GM19467 (cell line): ENCODE data around the gene UPB1.

Source experiments
- ATAC-seq: cut with Tn5 transposase; IDR thresholded peaks from one replicate; pipeline ENCODE4 v1.9.1; 2021; ENCODE audit warnings: mild to moderate bottlenecking, moderate library complexity; ENCODE audit not compliant: unreplicated experiment

Gene UPB1

DNA sequence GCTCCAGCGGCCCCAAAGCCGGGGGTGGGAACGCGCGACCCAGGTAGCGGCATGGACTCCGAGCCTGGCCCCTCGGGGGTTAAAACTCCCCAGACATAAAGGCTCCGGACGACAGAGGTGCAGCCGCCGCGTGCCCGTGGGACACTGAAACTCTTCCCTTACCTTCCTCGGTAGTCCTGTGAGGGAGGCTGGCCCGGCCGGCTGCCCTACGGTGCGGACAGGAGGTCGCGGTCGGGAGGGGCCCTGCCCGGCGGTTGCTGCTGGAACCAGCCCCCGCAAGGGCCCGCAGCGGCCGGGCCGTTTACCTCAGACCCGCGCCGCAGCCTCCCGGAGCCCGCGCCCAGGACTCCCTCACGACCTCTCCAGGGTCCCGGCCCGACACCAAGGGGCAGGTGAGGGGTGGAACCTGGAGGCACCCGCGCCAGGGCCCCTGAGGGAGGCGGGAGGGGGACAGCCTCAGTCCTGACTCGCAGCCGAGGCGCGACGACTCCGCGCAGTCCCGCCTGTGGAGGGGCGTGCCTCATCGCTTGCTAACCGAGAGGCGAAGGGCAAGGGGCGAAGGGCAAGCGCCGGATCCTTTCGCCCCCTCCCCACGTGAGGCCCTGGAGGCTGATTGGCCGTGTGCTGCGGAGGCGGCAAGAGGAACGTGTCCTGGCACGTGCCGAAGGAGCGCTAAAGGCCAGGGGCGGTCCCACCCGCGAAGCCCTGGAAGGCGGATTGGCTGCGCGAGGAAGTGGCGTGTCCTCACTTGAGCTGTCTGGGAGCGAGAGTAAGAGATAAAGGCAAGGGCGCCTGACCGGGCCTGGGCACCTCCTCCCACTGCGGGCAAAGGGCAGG is at the start of gene UPB1:
Gene UPB1 (plus strand): TSS at position 805 of the 837 bp plus-strand sequence. CDS start 72 bp downstream, outside the sequence.
- no peak for ATAC-seq

DNA sequence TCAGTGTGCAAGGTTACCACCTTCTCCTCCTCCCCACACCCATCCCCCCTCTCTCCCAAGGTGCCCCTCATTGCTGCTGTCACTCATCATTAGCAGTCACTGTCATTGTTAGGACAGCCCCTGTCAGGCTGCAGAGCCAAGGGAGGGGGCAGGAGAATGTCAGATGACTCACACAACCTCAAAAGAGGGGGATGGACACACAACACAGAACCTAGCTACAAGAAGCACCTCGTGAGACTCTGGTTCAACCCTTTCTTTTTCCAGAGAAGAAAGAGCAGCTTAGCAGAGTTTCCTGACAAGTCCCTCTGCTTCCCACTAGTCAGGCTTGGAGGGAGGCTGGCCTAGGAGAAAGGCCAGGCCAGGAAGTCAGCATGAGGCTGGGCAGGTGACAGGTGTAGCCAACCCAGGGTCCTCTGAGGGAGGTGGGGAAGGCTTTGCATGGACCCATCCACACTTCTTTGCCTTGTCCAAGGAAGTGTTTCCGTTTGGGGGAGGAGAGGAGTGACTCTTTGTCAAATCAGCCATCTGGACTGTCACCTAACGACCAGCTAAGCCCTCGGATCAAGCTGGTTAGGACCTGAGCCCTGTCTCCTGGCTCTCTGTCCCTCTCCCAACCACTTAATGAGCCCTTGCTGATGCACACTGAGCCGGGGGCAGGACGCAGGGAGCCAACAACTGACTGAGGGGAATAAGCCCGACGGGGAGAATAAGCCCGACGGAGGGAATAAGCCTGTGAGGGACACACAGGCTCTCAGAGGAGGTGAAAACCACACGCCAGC is 49.5 kb upstream of the UPB1 start:
- ATAC-seq = no peak

GRCh38 chr22:24446260-24446611 is 48.9 kb upstream of the UPB1 start:
- ATAC-seq = no peak

DNA sequence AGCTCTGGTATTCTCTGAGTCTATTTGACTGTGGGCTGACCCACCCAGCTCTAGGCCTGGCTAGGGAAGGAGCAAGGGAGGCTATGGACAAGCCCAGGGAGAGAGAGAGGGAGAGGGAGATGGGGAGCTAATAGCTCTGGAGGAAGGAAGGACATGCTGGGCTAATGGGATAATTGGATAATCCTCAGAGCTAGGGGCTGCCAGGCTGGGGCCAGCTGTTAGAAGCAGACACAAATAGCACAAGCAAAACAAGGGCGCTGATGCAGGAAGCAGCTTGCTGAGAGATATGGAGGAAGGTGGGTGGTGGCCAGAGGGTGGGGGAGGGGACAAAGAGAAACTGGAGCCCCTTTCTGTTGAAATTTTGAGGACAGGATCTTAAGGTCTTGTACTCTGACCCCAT is 44.5 kb upstream of the UPB1 start:
- ATAC-seq = no peak

- no peak for ATAC-seq
Observed at GRCh38 chr22:24451162-24451561, 44.0 kb upstream of the UPB1 start.

- no peak for ATAC-seq
Observed at GRCh38 chr22:24453853-24454252, 41.3 kb upstream of the UPB1 start.

DNA sequence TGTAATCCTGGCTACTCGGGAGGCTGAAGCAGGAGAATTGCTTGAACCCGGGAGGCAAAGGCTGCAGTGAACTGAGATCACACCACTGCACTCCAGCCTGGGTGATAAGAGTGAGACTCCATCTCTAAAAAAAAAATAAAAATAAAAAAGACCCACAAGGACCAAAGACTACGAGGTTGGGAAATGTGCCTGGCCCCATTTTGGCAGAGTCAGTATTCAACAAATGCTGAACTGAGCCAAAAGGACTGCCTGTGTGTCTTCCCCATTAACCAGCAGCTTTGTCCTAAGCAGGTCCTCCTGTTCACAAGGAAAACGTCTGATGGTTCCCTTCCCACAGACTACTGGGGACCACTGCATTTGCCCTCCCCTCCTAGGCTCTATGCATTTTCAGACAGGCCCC is 40.1 kb upstream of the UPB1 start:
- ATAC-seq = no peak

GRCh38 chr22:24455751-24456426 is 39.2 kb upstream of the UPB1 start:
- ATAC-seq = no peak

DNA sequence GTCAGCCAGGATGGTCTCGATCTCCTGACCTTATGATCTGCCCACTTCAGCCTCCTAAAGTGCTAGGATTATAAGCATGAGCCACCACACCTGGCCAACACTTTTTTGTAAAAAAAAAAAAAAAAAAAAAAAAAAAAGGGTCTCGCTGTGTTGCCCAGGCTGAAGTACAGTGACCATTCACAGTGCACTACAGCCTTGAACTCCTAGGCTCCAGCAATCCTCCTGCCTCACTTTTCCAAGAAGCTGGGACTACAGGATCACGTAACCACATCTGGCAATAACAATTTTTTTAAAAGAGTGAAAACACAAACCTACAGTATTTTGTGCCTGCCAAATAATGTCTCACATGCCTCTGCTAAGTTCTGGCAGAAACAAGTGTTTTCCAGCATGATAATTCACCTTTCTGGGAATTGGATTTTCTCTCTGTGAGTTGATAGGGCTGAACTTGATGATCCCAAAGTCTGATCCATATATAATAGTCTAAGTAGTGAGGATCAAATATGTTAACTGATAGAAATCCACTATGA is 37.2 kb upstream of the UPB1 start:
- no peak for ATAC-seq

DNA sequence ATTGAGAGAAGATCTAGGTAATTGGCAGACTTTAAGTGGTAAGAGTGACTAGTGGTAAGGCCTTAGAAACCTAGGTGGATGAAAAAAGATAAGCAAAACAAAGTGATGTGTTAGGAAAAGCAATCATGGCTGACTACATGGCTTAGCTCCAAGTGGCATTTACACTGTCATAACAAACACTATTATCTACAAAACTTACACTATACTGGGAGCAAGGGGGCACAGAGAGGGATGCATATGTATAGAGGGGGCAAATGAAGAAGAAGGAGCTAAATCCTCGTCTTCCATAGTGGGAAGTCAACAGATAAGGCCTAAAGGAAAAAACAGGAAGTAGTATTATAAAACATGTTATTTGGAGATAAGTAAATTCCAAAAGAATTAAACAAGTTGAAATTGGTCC is 35.2 kb upstream of the UPB1 start:
- no peak for ATAC-seq

DNA sequence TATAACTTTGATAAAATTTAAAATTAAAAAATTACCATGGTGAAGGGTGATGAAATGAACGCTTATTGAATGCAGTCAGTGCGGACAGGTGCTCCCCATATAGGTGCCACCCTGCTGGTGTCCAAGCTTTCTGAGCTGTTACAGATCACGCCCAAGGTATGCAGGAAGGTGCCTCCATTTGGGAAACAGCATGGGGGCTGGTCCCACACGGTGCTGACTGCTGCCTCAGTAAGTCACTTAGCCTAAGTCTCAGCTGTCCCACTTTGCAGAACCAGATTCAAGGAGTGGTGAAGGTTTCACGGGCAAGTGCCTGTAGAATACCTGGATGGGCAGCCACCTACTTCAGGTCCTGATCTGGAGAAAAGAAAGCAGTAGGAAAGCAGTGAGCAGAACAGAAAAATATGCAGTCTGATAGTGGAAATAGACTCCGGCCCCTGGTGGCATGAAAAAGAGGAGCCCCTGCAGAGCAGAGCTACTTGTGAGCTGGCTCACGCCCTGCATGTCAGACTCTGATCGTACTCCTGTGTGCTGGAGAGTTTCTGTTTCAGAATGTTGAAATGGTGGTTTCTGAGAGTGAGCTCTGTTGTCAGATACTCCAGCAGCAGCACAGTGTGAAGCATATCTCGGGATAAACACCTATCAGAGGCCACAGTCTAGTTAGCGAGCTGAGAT is 34.6 kb upstream of the UPB1 start:
- no peak for ATAC-seq

- no peak for ATAC-seq
Observed at GRCh38 chr22:24463071-24463760, 31.9 kb upstream of the UPB1 start.

- ATAC-seq = no peak
Observed at GRCh38 chr22:24465566-24465965, 29.6 kb upstream of the UPB1 start.

GRCh38 chr22:24465975-24466374 is 29.2 kb upstream of the UPB1 start:
- ATAC-seq = no peak

DNA sequence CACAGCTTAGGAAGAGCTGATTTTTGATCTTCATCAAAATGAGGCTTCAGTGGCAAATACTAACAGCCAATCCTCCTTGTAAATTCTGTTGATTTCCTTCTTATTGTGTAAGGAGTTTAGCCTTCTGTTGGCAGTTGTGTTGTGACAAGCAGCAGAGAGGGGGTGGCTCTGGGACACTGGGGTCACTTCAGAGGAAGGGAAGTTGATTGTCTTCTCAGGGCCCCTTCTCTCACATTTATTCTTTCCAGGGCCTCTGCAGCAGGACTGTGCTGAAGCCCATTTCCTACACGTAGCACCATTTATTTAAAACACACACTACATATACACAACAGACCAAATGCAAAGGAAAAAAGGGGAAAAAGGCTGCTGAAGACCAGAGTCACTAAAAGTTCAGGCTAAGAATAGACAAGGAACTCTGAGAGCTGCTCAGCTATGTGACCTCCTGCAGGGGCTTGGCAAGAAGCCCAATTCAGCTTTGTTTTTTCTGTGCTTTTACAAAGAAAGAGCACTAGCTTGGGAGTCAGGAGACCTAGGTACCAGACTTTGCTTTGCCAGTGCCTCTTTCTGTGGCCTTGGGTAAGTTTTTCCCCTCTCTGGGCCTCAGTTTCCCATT is 28.3 kb upstream of the UPB1 start:
- ATAC-seq = no peak

GRCh38 chr22:24467340-24467739 is 27.8 kb upstream of the UPB1 start:
- ATAC-seq = no peak

- no peak for ATAC-seq
Observed at GRCh38 chr22:24471570-24471969, 23.6 kb upstream of the UPB1 start.

DNA sequence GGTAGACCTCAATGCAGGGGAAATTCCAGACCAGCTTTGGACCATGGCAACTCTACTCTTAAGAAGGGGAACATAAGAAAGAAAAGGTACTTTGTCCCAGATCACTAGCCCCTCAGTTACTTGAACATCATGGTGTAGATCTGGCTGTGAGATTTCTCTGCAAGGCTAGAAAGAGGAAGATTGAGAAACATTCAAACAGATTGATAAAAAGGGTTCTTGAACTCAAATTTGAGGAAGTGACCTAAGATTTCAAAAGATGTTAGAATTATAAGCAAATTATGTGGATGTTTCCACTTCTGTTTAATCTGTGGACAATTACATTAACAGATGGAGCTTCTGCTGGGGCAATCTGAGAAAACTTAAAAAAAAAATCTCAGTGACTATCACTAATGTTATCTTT is 21.8 kb upstream of the UPB1 start:
- no peak for ATAC-seq

DNA sequence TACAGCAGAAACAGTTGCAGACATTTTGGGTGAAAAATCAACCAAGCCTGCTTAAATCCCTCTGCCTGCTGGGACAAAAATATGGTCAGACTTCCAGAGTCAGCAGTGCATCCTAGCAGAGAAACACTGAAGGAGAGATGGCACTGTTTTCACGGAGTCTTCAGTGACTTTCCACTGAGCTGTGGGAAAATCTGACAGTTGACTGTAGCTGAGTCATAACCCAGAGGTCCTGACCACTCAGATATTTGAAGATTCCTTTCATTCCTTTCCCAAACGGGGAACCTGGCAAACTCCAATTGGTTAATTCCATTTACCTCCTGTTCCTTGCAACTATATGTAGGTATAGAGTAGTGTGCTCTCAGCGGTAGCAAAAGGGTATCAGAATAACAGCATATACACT is 20.9 kb upstream of the UPB1 start:
- no peak for ATAC-seq
